Neural progenitor cell (in vitro differentiated cells): ENCODE results near the gene EIF5A. TPM values are rescaled to one million over a fixed set of nuclear protein-coding genes. Genes with fewer than 3 reads are reported as not detected.

Experiments used
- DNase-seq: peaks from one replicate; pipeline ENCODE4 v3.0.0-alpha.2; 2016; ENCODE audit warnings: low spot score
- H2AFZ ChIP-seq: fragments of 200-600 bp; sonication (generic); replicated peaks from 2 replicates; pipeline ENCODE4 v1.6.1; 2016; ENCODE audit warnings: antibody characterized with exemption
- H3F3A ChIP-seq: fragments of 200-600 bp; sonication (generic); 2 replicates; pipeline ENCODE4 v1.6.1; 2016; ENCODE audit warnings: antibody characterized with exemption, low read depth
- H3K27ac ChIP-seq: fragments of 200-600 bp; sonication (generic); 2 replicates; pipeline ENCODE4 v1.5.1; 2016; ENCODE audit warnings: mild to moderate bottlenecking
- H3K27me3 ChIP-seq: fragments of 200-600 bp; sonication (generic); 2 replicates; pipeline ENCODE4 v1.6.1; 2016; ENCODE audit warnings: mild to moderate bottlenecking, moderate library complexity
- H3K36me3 ChIP-seq: fragments of 200-600 bp; sonication (generic); 2 replicates; pipeline ENCODE4 v1.5.1; 2016
- H3K4me1 ChIP-seq: fragments of 200-600 bp; sonication (generic); 2 replicates; pipeline ENCODE4 v1.6.1; 2016; ENCODE audit warnings: mixed run types
- H3K4me2 ChIP-seq: fragments of 200-600 bp; sonication (generic); 2 replicates; pipeline ENCODE4 v1.6.1; 2016
- H3K4me3 ChIP-seq: fragments of 200-600 bp; sonication (generic); 2 replicates; pipeline ENCODE4 v1.5.1; 2016
- H3K79me2 ChIP-seq: fragments of 200-600 bp; sonication (generic); 2 replicates; pipeline ENCODE4 v1.6.1; 2016; ENCODE audit warnings: low read depth
- H3K9ac ChIP-seq: fragments of 200-600 bp; sonication (generic); 2 replicates; pipeline ENCODE4 v1.6.1; 2016
- H3K9me3 ChIP-seq: fragments of 200-600 bp; sonication (generic); 2 replicates; pipeline ENCODE4 v1.5.1; 2016; ENCODE audit warnings: low read depth
- H4K20me1 ChIP-seq: fragments of 200-600 bp; sonication (generic); 2 replicates; pipeline ENCODE4 v1.6.1; 2016; ENCODE audit warnings: low read depth
- H3K27ac Mint-ChIP-seq: 3 replicates; pipeline ENCODE4 v1.8.0; 2021; ENCODE audit warnings: mixed read lengths
- H3K27me3 Mint-ChIP-seq: 2 replicates; pipeline ENCODE4 v1.8.0; 2022; ENCODE audit warnings: low read depth, mild to moderate bottlenecking, inconsistent platforms, moderate library complexity, mixed read lengths; ENCODE audit not compliant: insufficient read depth
- H3K36me3 Mint-ChIP-seq: 3 replicates; pipeline ENCODE4 v1.8.0; 2021; ENCODE audit warnings: mixed read lengths
- H3K4me1 Mint-ChIP-seq: 3 replicates; pipeline ENCODE4 v1.8.0; 2021; ENCODE audit warnings: mixed read lengths
- H3K4me3 Mint-ChIP-seq: 3 replicates; pipeline ENCODE4 v1.8.0; 2021; ENCODE audit warnings: mild to moderate bottlenecking, moderate library complexity, mixed read lengths
- H3K9me3 Mint-ChIP-seq: 3 replicates; pipeline ENCODE4 v1.8.0; 2020; ENCODE audit warnings: mixed read lengths
- EZH2 ChIP-seq: fragments of 200-600 bp; sonication (generic); IDR thresholded peaks from 2 replicates; pipeline ENCODE4 v1.6.1; 2017; ENCODE audit warnings: antibody characterized with exemption, mild to moderate bottlenecking, moderate library complexity
- EZH2phosphoT487 ChIP-seq: fragments of 200-600 bp; sonication (generic); IDR thresholded peaks from 2 replicates; pipeline ENCODE4 v1.6.1; 2017; ENCODE audit warnings: antibody characterized with exemption
- total RNA-seq: library from RNA; depleted of rRNA; stranded (reverse); fragments of >200 nt; gene quantifications from 2 replicates; pipeline ENCODE4 v1.2.3, GENCODE V29; 2015; ENCODE audit warnings: low replicate concordance
- TF ChIP-seq, protein P1 (sequence below): fragments of 200-600 bp; sonication (generic); IDR thresholded peaks from 2 replicates; pipeline ENCODE4 v1.5.1; 2017; ENCODE audit warnings: antibody characterized with exemption, mild to moderate bottlenecking

EIF5A gene
- total RNA-seq, 1 donor from 2014 or later = 251 TPM

DNA sequence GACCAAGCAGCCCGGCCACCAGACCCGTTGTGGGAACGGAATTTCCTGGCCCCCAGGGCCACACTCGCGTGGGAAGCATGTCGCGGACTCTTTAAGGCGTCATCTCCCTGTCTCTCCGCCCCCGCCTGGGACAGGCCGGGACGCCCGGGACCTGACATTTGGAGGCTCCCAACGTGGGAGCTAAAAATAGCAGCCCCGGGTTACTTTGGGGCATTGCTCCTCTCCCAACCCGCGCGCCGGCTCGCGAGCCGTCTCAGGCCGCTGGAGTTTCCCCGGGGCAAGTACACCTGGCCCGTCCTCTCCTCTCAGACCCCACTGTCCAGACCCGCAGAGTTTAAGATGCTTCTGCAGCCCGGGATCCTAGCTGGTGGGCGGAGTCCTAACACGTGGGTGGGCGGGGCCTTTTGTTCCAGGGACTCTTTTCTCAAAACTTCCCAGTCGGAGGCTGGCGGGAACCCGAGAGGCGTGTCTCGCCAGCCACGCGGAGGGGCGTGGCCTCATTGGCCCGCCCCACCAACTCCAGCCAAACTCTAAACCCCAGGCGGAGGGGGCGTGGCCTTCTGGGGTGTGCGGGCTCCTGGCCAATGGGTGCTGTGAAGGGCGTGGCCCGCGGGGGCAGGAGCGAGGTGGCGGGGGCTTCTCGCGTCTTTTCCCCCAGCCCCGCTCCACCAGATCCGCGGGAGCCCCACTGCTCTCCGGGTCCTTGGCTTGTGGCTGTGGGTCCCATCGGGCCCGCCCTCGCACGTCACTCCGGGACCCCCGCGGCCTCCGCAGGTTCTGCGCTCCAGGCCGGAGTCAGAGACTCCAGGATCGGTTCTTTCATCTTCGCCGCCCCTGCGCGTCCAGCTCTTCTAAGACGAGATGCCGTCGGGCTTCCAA is 26.1 kb upstream of the EIF5A start, which contains the start of gene SLC2A4:
SLC2A4 (plus strand) TSS at position 645 of the 879 bp plus-strand sequence; CDS start at position 862, 217 bp downstream.
- H3K36me3 Mint-ChIP-seq = peaks cover under 1% of the 10 kb centered on the region
- H4K20me1 ChIP-seq = peaks cover 16% of the 10 kb centered on the region
- peak within 1 kb of the TSS; percentile 76 for H3K4me2 ChIP-seq
- no peaks in the 10 kb centered on the region for H3K36me3 ChIP-seq
- H3K27ac Mint-ChIP-seq = no peak within 1 kb of the TSS
- H3K4me1 Mint-ChIP-seq = peaks cover 18% of the 10 kb centered on the region
- peaks cover 4% of the 10 kb centered on the region for H3K4me1 ChIP-seq
- H3K4me3 Mint-ChIP-seq = peak within 1 kb of the TSS; percentile 88
- peak; percentile 99 for DNase-seq
- peaks cover 47% of the 10 kb centered on the region for H3K27me3 ChIP-seq
- no peaks in the 10 kb centered on the region for H3K9me3 ChIP-seq
- H3K79me2 ChIP-seq = no peaks in the 10 kb centered on the region
- H3K4me3 ChIP-seq = peak within 1 kb of the TSS; percentile 56
- no peak for TF ChIP-seq EZH2
- TF ChIP-seq, protein P1, sequence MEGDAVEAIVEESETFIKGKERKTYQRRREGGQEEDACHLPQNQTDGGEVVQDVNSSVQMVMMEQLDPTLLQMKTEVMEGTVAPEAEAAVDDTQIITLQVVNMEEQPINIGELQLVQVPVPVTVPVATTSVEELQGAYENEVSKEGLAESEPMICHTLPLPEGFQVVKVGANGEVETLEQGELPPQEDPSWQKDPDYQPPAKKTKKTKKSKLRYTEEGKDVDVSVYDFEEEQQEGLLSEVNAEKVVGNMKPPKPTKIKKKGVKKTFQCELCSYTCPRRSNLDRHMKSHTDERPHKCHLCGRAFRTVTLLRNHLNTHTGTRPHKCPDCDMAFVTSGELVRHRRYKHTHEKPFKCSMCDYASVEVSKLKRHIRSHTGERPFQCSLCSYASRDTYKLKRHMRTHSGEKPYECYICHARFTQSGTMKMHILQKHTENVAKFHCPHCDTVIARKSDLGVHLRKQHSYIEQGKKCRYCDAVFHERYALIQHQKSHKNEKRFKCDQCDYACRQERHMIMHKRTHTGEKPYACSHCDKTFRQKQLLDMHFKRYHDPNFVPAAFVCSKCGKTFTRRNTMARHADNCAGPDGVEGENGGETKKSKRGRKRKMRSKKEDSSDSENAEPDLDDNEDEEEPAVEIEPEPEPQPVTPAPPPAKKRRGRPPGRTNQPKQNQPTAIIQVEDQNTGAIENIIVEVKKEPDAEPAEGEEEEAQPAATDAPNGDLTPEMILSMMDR = no peak
- no peak for TF ChIP-seq EZH2phosphoT487
- H3K27me3 Mint-ChIP-seq = peaks cover 17% of the 10 kb centered on the region
- H3K27ac ChIP-seq = no peak within 1 kb of the TSS
- H3K9ac ChIP-seq = no peak within 1 kb of the TSS
- peak within 1 kb of the TSS; percentile 71 for H2AFZ ChIP-seq
- peaks cover 16% of the 10 kb centered on the region for H3F3A ChIP-seq
- peaks cover 1% of the 10 kb centered on the region for H3K9me3 Mint-ChIP-seq

- no peak overlapping the region for H3K9ac ChIP-seq
- peak overlapping the region; percentile 76 for H3K4me2 ChIP-seq
- no peak overlapping the region for H3K27ac Mint-ChIP-seq
These were observed 25.3 kb upstream of the EIF5A start for GRCh38 chr17:7281953-7282751.

GRCh38 chr17:7282752-7283321 is 24.6 kb upstream of the EIF5A start:
- H3K9ac ChIP-seq = no peak overlapping the region
- DNase-seq = no peak
- H4K20me1 ChIP-seq = peaks cover 16% of the 10 kb centered on the region
- no peak overlapping the region for H3K27ac ChIP-seq
- peaks cover 4% of the 10 kb centered on the region for H3K4me1 ChIP-seq
- peak overlapping the region; percentile 76 for H3K4me2 ChIP-seq
- H3K4me3 ChIP-seq = peak overlapping the region; percentile 56
- H3K36me3 ChIP-seq = no peaks in the 10 kb centered on the region
- no peaks in the 10 kb centered on the region for H3K9me3 ChIP-seq
- peaks cover 1% of the 10 kb centered on the region for H3K9me3 Mint-ChIP-seq
- peak overlapping the region; percentile 88 for H3K4me3 Mint-ChIP-seq
- H2AFZ ChIP-seq = no peak overlapping the region
- no peak overlapping the region for H3K27ac Mint-ChIP-seq
- peaks cover 18% of the 10 kb centered on the region for H3K27me3 Mint-ChIP-seq
- H3K36me3 Mint-ChIP-seq = peaks cover 1% of the 10 kb centered on the region
- H3K27me3 ChIP-seq = peaks cover 47% of the 10 kb centered on the region
- peaks cover 16% of the 10 kb centered on the region for H3F3A ChIP-seq
- peaks cover 18% of the 10 kb centered on the region for H3K4me1 Mint-ChIP-seq
- no peaks in the 10 kb centered on the region for H3K79me2 ChIP-seq
- TF ChIP-seq, protein P1 = no peak
- no peak for TF ChIP-seq EZH2
- TF ChIP-seq EZH2phosphoT487 = no peak

More at GRCh38 chr17:7281953-7282751, 25.3 kb upstream of the EIF5A start:
- Histone ChIP-seq H4K20me1 (peaks cover 16% of the 10 kb centered on the region), H2AFZ (peak overlapping the region; percentile 71), H3K4me1 (peaks cover 4% of the 10 kb centered on the region), H3K27ac (no peak overlapping the region), H3K27me3 (peaks cover 47% of the 10 kb centered on the region), H3K36me3 (no peaks in the 10 kb centered on the region), H3K79me2 (no peaks in the 10 kb centered on the region), H3K4me3 (peak overlapping the region; percentile 56), H3F3A (peaks cover 16% of the 10 kb centered on the region), H3K9me3 (no peaks in the 10 kb centered on the region)
- peaks cover 1% of the 10 kb centered on the region for H3K9me3 Mint-ChIP-seq
- no peak for TF ChIP-seq EZH2
- TF ChIP-seq, protein P1 = no peak
- peak; percentile 19 for TF ChIP-seq EZH2phosphoT487
- H3K4me1 Mint-ChIP-seq = peaks cover 18% of the 10 kb centered on the region
- peaks cover 18% of the 10 kb centered on the region for H3K27me3 Mint-ChIP-seq
- peak overlapping the region; percentile 88 for H3K4me3 Mint-ChIP-seq
- H3K36me3 Mint-ChIP-seq = peaks cover 1% of the 10 kb centered on the region
- no peak for DNase-seq
